Endothelial cell of umbilical vein (primary cell): ENCODE data around the gene SARNP. TPM values are rescaled to one million over a fixed set of nuclear protein-coding genes. Genes with fewer than 3 reads are reported as not detected.

Source experiments
- BruUV-seq: library from RNA; stranded (reverse); fragments of 400-500 nt; replicated peaks from 2 replicates; lab custom pipeline; 2021; lab: Mats Ljungman, UMichigan
- CTCF ChIA-PET: fragments of 300-600, 350-600 bp; sonication (Branson Sonifier 250); formaldehyde crosslinking; loops from one replicate; lab custom pipeline; 2021; ENCODE audit warnings: antibody characterized with exemption, inconsistent platforms; lab: Charles Lee
- POLR2A ChIA-PET: fragments of 300-600, 350-600 bp; sonication (Branson Sonifier 250); formaldehyde crosslinking; loops from one replicate; lab custom pipeline; 2021; ENCODE audit warnings: antibody characterized with exemption, inconsistent platforms; lab: Charles Lee
- DNase-seq: peaks from one replicate; pipeline ENCODE4 v3.0.0-alpha.2; 2011; ENCODE audit warnings: low read depth, low spot score
- FAIRE-seq: peaks from 2 replicates; lab custom pipeline; 2011; peaks lifted over from hg19 to GRCh38; lab: Jason Lieb, UNC
- H2AFZ ChIP-seq: 2 replicates; pipeline ENCODE4 v1.6.0; 2012; ENCODE audit warnings: low read depth, low read length, control low read depth, inconsistent platforms
- H3K27ac ChIP-seq: 2 replicates; pipeline ENCODE4 v1.5.1; 2011; ENCODE audit warnings: low read depth, mild to moderate bottlenecking, control low read depth, low read length, moderate library complexity; ENCODE audit not compliant: insufficient read depth
- H3K27me3 ChIP-seq, 2 experiments: 2 replicates each; pipeline versions ENCODE4 v1.6.0 to v1.6.1; 2011; ENCODE audit warnings: low read length in 2 of 2, mixed read lengths in 1 of 2; ENCODE audit not compliant: control insufficient read depth in 2 of 2, insufficient read depth in 2 of 2
- H3K36me3 ChIP-seq, 2 experiments: 2 replicates in 1 of 2; 3 replicates in 1 of 2; pipeline ENCODE4 v1.5.1; 2011; ENCODE audit warnings: low read length in 2 of 2, mild to moderate bottlenecking in 1 of 2, moderate library complexity in 1 of 2; ENCODE audit not compliant: control insufficient read depth in 2 of 2, insufficient read depth in 2 of 2; ENCODE audit errors: extremely low read depth in 1 of 2
- H3K4me1 ChIP-seq: 3 replicates; pipeline ENCODE4 v1.5.1; 2011; ENCODE audit warnings: mild to moderate bottlenecking, low read length; ENCODE audit not compliant: control insufficient read depth, insufficient read depth; ENCODE audit errors: extremely low read depth
- H3K4me2 ChIP-seq: 2 replicates; pipeline ENCODE4 v1.6.1; 2011; ENCODE audit warnings: low read length, control low read depth, mixed read lengths; ENCODE audit not compliant: insufficient read depth
- H3K4me3 ChIP-seq, 3 experiments: fragments of 200-600 bp in 1 of 3; sonication (generic), shearing (Covaris generic) in 1 of 3; replicated peaks in 1 of 3; 2 replicates each; pipeline ENCODE4 v1.5.1; 2011 to 2016; ENCODE audit warnings: control low read depth in 3 of 3, low read length in 3 of 3, mild to moderate bottlenecking in 2 of 3, inconsistent platforms in 1 of 3, low read depth in 1 of 3, moderate library complexity in 1 of 3; ENCODE audit not compliant: insufficient read depth in 1 of 3
- H3K79me2 ChIP-seq: 2 replicates; pipeline ENCODE4 v1.6.0; 2012; ENCODE audit warnings: low read length, inconsistent platforms; ENCODE audit not compliant: control insufficient read depth, insufficient read depth
- H3K9ac ChIP-seq: replicated peaks from 2 replicates; pipeline ENCODE3; 2011; ENCODE audit warnings: low read length, control low read depth; ENCODE audit not compliant: insufficient read depth; ENCODE audit errors: extremely low read depth
- H3K9me1 ChIP-seq: replicated peaks from 3 replicates; pipeline ENCODE4 v1.6.0; 2011; ENCODE audit warnings: mild to moderate bottlenecking, low read length; ENCODE audit not compliant: control insufficient read depth, insufficient read depth; ENCODE audit errors: extremely low read depth
- H3K9me3 ChIP-seq: replicated peaks from 2 replicates; pipeline ENCODE4 v1.5.1; 2012; ENCODE audit warnings: low read length, inconsistent platforms; ENCODE audit not compliant: control insufficient read depth, insufficient read depth
- H4K20me1 ChIP-seq: replicated peaks from 2 replicates; pipeline ENCODE3; 2011; ENCODE audit warnings: mild to moderate bottlenecking, low read length; ENCODE audit not compliant: control insufficient read depth, insufficient read depth; ENCODE audit errors: extremely low read depth
- EZH2 ChIP-seq: IDR thresholded peaks from 2 replicates; pipeline ENCODE4 v1.6.1; 2012; ENCODE audit warnings: borderline replicate concordance, low read depth, mild to moderate bottlenecking, moderate library complexity, low read length, inconsistent platforms; ENCODE audit not compliant: severe bottlenecking
- FOS ChIP-seq: IDR thresholded peaks from 2 replicates; pipeline ENCODE4 v1.6.1; 2011; ENCODE audit warnings: mild to moderate bottlenecking, low read length, moderate library complexity, borderline replicate concordance; ENCODE audit not compliant: insufficient read depth
- GATA2 ChIP-seq: IDR thresholded peaks from 2 replicates; pipeline ENCODE4 v1.7.0; 2011; ENCODE audit warnings: low read depth, mild to moderate bottlenecking, moderate library complexity, mixed read lengths, low read length; ENCODE audit not compliant: insufficient read length, insufficient read depth
- JUN ChIP-seq: IDR thresholded peaks from 2 replicates; pipeline ENCODE4 v1.6.1; 2011; ENCODE audit warnings: borderline replicate concordance, low read depth; ENCODE audit not compliant: insufficient read length, insufficient read depth
- MYC ChIP-seq: IDR thresholded peaks from one replicate; pipeline ENCODE4 v1.6.1; 2011; ENCODE audit warnings: mild to moderate bottlenecking, low read depth, low read length
- POLR2A ChIP-seq: IDR thresholded peaks from 2 replicates; pipeline ENCODE4 v1.6.1; 2012; ENCODE audit warnings: low read depth, mild to moderate bottlenecking, control low read depth, low read length
- POLR2AphosphoS5 ChIP-seq: IDR thresholded peaks from 2 replicates; pipeline ENCODE4 v1.6.1; 2012; ENCODE audit warnings: low read depth, mild to moderate bottlenecking, control low read depth, low read length, moderate library complexity; ENCODE audit not compliant: insufficient read depth
- dilution Hi-C: fragments of 300-500 bp; cut with MboI; formaldehyde crosslinking; loops from one replicate; pipeline ENCODE4 v1.15.0; 2019; ENCODE audit warnings: low sequenced_read_pairs; ENCODE audit not compliant: extremely low pct_ligation_motif_present
- intact Hi-C: fragments of 100-400 bp; cut with micrococcal nuclease; formaldehyde crosslinking; loops from one replicate; pipeline ENCODE4 v1.10.0; 2022
- polyA plus RNA-seq, 4 experiments: library from polyadenylated mRNA; depleted of rRNA in 3 of 4; stranded (reverse) in 3 of 4; unstranded in 1 of 4; fragments of >200 nt; gene quantifications; 2 replicates each; pipeline versions ENCODE4 v1.2.1 to v1.2.3, GENCODE V29; 2011 to 2012; ENCODE audit warnings: missing spikeins in 1 of 4
- total RNA-seq: library from RNA; stranded (reverse); gene quantifications from 2 replicates; pipeline ENCODE4 v1.2.3, GENCODE V29; 2021
- TF ChIP-seq, protein P1 (sequence below): IDR thresholded peaks from 2 replicates; pipeline ENCODE4 v1.6.1; 2011; ENCODE audit not compliant: insufficient read depth, insufficient read length
- TF ChIP-seq, protein P2 (sequence below), 2 donors: IDR thresholded peaks; 1 replicate in 1 of 2; 2 replicates in 1 of 2; pipeline ENCODE4 v1.5.1; 2011; ENCODE audit warnings: low read length in 2 of 2, mild to moderate bottlenecking in 2 of 2, moderate library complexity in 2 of 2, control low read depth in 1 of 2, inconsistent platforms in 1 of 2, low read depth in 1 of 2; ENCODE audit not compliant: insufficient read depth in 1 of 2; ENCODE audit errors: extremely low read depth in 1 of 2

The SARNP gene
- total and polyA plus RNA-seq, 2 donors (not counting 3 experiments of a cell fraction or from before 2014, with no cell fraction given) = 88.1 to 101 TPM

DNA sequence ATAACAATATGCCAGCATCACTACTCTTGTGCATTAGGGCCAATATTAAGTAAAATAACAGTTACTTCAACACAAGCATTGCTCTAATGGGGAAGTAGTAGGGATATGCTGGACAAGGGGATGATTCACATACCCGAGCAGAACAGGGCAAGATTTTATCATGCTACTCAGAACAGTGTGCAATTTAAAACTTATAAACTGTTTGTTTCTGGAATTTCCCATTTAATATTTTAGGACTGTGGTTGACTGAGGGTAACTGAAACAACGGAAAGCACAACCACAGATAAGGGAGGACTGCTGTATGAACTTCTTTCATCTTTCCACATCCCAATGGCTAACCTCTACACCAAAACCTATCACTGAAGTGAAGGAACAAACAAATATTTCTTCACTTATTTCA lies 36.8 kb downstream of the SARNP start:
- ChIA-PET CTCF (interaction anchor here (1.0 kb wide), 1 partner anchor 160 kb away, joined by 3 read pairs; no protein-coding TSS in a partner anchor), POLR2A (interaction anchor here (0.7 kb wide), 1 partner anchor 1180 kb away, joined by 4 read pairs; no protein-coding TSS in a partner anchor)
- Histone ChIP-seq H3K9ac (no peak overlapping the region), H3K27me3 (no peaks in the 10 kb centered on the region), H3K27ac (no peak overlapping the region), H3K79me2 (peaks cover 8% of the 10 kb centered on the region), H3K4me1 (no peaks in the 10 kb centered on the region), H3K4me2 (no peak overlapping the region), H3K4me3 (no peak overlapping the region), H3K36me3 (peaks cover 10 to 29% of the 10 kb centered on the region in 2 experiments), H3K9me3 (no peaks in the 10 kb centered on the region), H3K9me1 (no peaks in the 10 kb centered on the region), H4K20me1 (no peaks in the 10 kb centered on the region), H2AFZ (no peak overlapping the region)
- no TSS peak for BruUV-seq
- no peak for TF ChIP-seq POLR2AphosphoS5
- TF ChIP-seq, protein P1, sequence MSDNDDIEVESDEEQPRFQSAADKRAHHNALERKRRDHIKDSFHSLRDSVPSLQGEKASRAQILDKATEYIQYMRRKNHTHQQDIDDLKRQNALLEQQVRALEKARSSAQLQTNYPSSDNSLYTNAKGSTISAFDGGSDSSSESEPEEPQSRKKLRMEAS = no peak
- TF ChIP-seq JUN = no peak
- TF ChIP-seq GATA2 = no peak
- TF ChIP-seq FOS = no peak
- no peak for TF ChIP-seq EZH2
- TF ChIP-seq MYC = no peak
- TF ChIP-seq POLR2A = no peak
- TF ChIP-seq, protein P2, sequence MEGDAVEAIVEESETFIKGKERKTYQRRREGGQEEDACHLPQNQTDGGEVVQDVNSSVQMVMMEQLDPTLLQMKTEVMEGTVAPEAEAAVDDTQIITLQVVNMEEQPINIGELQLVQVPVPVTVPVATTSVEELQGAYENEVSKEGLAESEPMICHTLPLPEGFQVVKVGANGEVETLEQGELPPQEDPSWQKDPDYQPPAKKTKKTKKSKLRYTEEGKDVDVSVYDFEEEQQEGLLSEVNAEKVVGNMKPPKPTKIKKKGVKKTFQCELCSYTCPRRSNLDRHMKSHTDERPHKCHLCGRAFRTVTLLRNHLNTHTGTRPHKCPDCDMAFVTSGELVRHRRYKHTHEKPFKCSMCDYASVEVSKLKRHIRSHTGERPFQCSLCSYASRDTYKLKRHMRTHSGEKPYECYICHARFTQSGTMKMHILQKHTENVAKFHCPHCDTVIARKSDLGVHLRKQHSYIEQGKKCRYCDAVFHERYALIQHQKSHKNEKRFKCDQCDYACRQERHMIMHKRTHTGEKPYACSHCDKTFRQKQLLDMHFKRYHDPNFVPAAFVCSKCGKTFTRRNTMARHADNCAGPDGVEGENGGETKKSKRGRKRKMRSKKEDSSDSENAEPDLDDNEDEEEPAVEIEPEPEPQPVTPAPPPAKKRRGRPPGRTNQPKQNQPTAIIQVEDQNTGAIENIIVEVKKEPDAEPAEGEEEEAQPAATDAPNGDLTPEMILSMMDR (IDR thresholded peaks at IDR 0.05; ENCODE audit: extremely low read depth in 1 of 2, insufficient read depth in 1 of 2, low read depth in 1 of 2, low read length in 2 of 2) = no peak
- intact Hi-C loops = no loop called here
- dilution Hi-C loops = no loop called here
- FAIRE-seq (no peak), DNase-seq (no peak)
